Liver (tissue), 9 donors: Measurements from ENCODE around the gene STKLD1. TPM values are rescaled to one million over a fixed set of nuclear protein-coding genes. Genes with fewer than 3 reads are reported as not detected.

Experiments
- DNase-seq: peaks from one replicate; pipeline ENCODE4 v3.0.0-alpha.2; 2017; ENCODE audit warnings: low spot score
- H3K27ac ChIP-seq, 2 donors: one replicate each; pipeline ENCODE4 v1.7.0; 2013; ENCODE audit warnings: inconsistent platforms in 2 of 2, low read length in 2 of 2, control low read depth in 1 of 2, low read depth in 1 of 2, mild to moderate bottlenecking in 1 of 2
- H3K27me3 ChIP-seq, 4 donors: one replicate each; pipeline versions ENCODE4 v1.6.1 to v1.7.0; 2013; ENCODE audit warnings: low read length in 3 of 4, inconsistent platforms in 1 of 4, mild to moderate bottlenecking in 1 of 4, moderate library complexity in 1 of 4; ENCODE audit not compliant: control insufficient read depth in 4 of 4, insufficient read depth in 4 of 4
- H3K36me3 ChIP-seq, 4 donors: one replicate each; pipeline versions ENCODE4 v1.6.1 to v1.7.0; 2013; ENCODE audit warnings: low read length in 3 of 4, mild to moderate bottlenecking in 3 of 4, low read depth in 1 of 4, moderate library complexity in 1 of 4; ENCODE audit not compliant: control insufficient read depth in 4 of 4, insufficient read depth in 3 of 4
- H3K4me1 ChIP-seq, 4 donors: one replicate each; pipeline versions ENCODE4 v1.6.1 to v1.7.0; 2013; ENCODE audit warnings: low read length in 3 of 4, mild to moderate bottlenecking in 3 of 4, moderate library complexity in 1 of 4; ENCODE audit not compliant: control insufficient read depth in 4 of 4, insufficient read depth in 4 of 4
- H3K4me3 ChIP-seq, 3 donors: one replicate each; pipeline versions ENCODE4 v1.6.1 to v1.7.0; 2013; ENCODE audit warnings: low read length in 3 of 3, control low read depth in 1 of 3, low read depth in 1 of 3, mild to moderate bottlenecking in 1 of 3
- H3K9ac ChIP-seq, 2 donors: one replicate each; pipeline ENCODE4 v1.7.0; 2013; ENCODE audit warnings: low read length in 2 of 2, mild to moderate bottlenecking in 2 of 2, moderate library complexity in 2 of 2, control low read depth in 1 of 2, low read depth in 1 of 2
- H3K9me3 ChIP-seq, 4 donors: one replicate each; pipeline versions ENCODE4 v1.6.1 to v1.7.0; 2013; ENCODE audit warnings: low read length in 3 of 4; ENCODE audit not compliant: control insufficient read depth in 4 of 4
- ATF3 ChIP-seq: IDR thresholded peaks from 2 replicates; pipeline ENCODE4 v1.6.1; 2016; ENCODE audit warnings: antibody characterized with exemption
- EGR1 ChIP-seq, 2 donors: IDR thresholded peaks; 2 replicates each; pipeline ENCODE4 v1.6.1; 2016 to 2018; ENCODE audit warnings: antibody characterized with exemption in 2 of 2, low read depth in 2 of 2
- FOXA2 ChIP-seq: IDR thresholded peaks from 2 replicates; pipeline ENCODE4 v1.6.1; 2016; ENCODE audit warnings: antibody characterized with exemption
- GABPA ChIP-seq, 2 donors: IDR thresholded peaks in 1 of 2; conservative IDR thresholded peaks in 1 of 2; 2 replicates each; pipeline ENCODE4 v1.6.1; 2016; ENCODE audit warnings: antibody characterized with exemption in 2 of 2, mild to moderate bottlenecking in 1 of 2, moderate library complexity in 1 of 2
- HNF4G ChIP-seq: IDR thresholded peaks from 2 replicates; pipeline ENCODE4 v1.6.1; 2016; ENCODE audit warnings: antibody characterized with exemption
- MAX ChIP-seq: IDR thresholded peaks from 2 replicates; pipeline ENCODE4 v1.6.1; 2016; ENCODE audit warnings: antibody characterized with exemption
- RAD21 ChIP-seq, 2 donors: IDR thresholded peaks; 2 replicates each; pipeline ENCODE4 v1.6.1; 2016; ENCODE audit warnings: antibody characterized with exemption in 2 of 2, mild to moderate bottlenecking in 2 of 2
- REST ChIP-seq: IDR thresholded peaks from 2 replicates; pipeline ENCODE4 v1.6.1; 2016; ENCODE audit warnings: antibody characterized with exemption, mild to moderate bottlenecking
- TAF1 ChIP-seq: conservative IDR thresholded peaks from 2 replicates; pipeline ENCODE4 v1.6.1; 2016; ENCODE audit warnings: antibody characterized with exemption, mild to moderate bottlenecking
- YY1 ChIP-seq: IDR thresholded peaks from 2 replicates; pipeline ENCODE4 v1.6.1; 2016; ENCODE audit warnings: antibody characterized with exemption, mild to moderate bottlenecking
- WGBS: extraction: QIAGEN DNeasy Blood & Tissue Kit; methylation state at CpG from one replicate; pipeline ENCODE4 v1.1.7; 2013; 5-methylcytosine and 5-hydroxymethylcytosine counted together
- polyA plus RNA-seq, 2 donors: library from polyadenylated mRNA; stranded (reverse) in 1 of 2; unstranded in 1 of 2; fragments of 200-250 nt in 1 of 2; fragments of >200 nt in 1 of 2; fragmentation: Nextera tagmentation in 1 of 2; extraction: Ambion mirVana in 1 of 2; gene quantifications; one replicate each; pipeline versions ENCODE4 v1.2.1 to v1.2.3, GENCODE V29; 2013 to 2015
- total RNA-seq, 2 donors: library from RNA; depleted of rRNA; stranded (reverse); fragments of >200 nt; gene quantifications; one replicate each; pipeline ENCODE4 v1.2.3, GENCODE V29; 2014
- TF ChIP-seq, protein P1 (sequence below): IDR thresholded peaks from 2 replicates; pipeline ENCODE4 v1.6.1; 2016; ENCODE audit warnings: antibody characterized with exemption
- donor health status: healthy.
- donor health status: healthy.
- donor health status: healthy.
- donor health status: healthy.
- donor health status: healthy.

Gene STKLD1
- total and polyA plus RNA-seq, 4 donors: 0.25 to 0.85 (median 0.33) TPM

- 86% methylated on average over 16 of the region's 16 CpGs for WGBS
- H3K9ac ChIP-seq: no peak overlapping the region
- no peak for DNase-seq
Observed at GRCh38 chr9:133436681-133437080, 60.5 kb downstream of the STKLD1 start.

DNA sequence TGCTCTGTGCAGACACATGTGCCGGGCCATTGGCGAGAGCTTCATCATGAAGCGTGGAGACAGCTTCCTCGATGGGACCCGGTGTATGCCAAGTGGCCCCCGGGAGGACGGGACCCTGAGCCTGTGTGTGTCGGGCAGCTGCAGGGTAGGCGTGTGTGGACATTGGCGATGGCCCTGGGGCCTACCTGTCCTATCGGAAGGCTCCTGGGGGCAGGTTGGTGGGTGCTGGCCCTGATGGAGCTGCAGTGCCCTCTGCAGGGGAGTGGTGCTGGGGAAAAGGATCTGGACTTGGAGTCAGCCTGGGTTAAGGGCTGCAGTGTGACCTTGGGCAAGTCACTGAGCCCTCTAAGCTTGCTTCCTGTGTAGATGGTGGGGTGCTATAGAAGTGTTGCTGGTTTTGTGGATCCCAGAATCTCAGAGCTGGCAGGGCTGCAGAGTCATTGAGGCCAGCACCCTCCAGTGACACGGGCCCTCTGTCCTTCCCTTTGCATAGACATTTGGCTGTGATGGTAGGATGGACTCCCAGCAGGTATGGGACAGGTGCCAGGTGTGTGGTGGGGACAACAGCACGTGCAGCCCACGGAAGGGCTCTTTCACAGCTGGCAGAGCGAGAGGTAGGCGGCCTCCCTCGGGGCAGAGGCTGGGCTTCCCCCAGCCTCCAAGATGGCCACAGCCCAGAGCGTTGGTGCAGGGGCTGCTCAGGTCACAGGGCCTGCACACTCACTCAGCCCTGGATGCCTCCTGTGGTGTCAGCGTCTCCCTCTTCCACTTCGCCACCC, 61.8 kb downstream of the STKLD1 start:
- DNase-seq: no peak
- H3K36me3 ChIP-seq: no peaks in the 10 kb centered on the region
- 91% methylated on average over 20 of the region's 20 CpGs for WGBS
- no peak overlapping the region for H3K9ac ChIP-seq
- H3K27me3 ChIP-seq: no peaks in the 10 kb centered on the region
- H3K9me3 ChIP-seq: no peaks in the 10 kb centered on the region
- TF ChIP-seq HNF4G: no peak
- TF ChIP-seq MAX: no peak
- peak in 1 of 2 donors; percentile 19 for TF ChIP-seq RAD21 (IDR thresholded peaks at IDR 0.05)
- TF ChIP-seq GABPA (IDR thresholded peaks at IDR 0.05 in 1 of 2, conservative IDR thresholded peaks at IDR 0.05 in 1 of 2): no peak
- no peak for TF ChIP-seq YY1
- H3K4me1 ChIP-seq: no peaks in the 10 kb centered on the region
- H3K27ac ChIP-seq: no peak overlapping the region
- no peak overlapping the region for H3K4me3 ChIP-seq

More at GRCh38 chr9:133436681-133437080, 60.5 kb downstream of the STKLD1 start:
- no peak overlapping the region for H3K27ac ChIP-seq
- no peaks in the 10 kb centered on the region for H3K36me3 ChIP-seq
- no peaks in the 10 kb centered on the region for H3K4me1 ChIP-seq
- H3K27me3 ChIP-seq: no peaks in the 10 kb centered on the region
- TF ChIP-seq YY1 (no peak), GABPA (IDR thresholded peaks at IDR 0.05 in 1 of 2, conservative IDR thresholded peaks at IDR 0.05 in 1 of 2) (no peak)
- no peak overlapping the region for H3K4me3 ChIP-seq
- no peaks in the 10 kb centered on the region for H3K9me3 ChIP-seq

- Histone ChIP-seq H3K27me3 (no peaks in the 10 kb centered on the region), H3K27ac (no peak overlapping the region), H3K4me3 (no peak overlapping the region), H3K36me3 (no peaks in the 10 kb centered on the region), H3K9me3 (no peaks in the 10 kb centered on the region), H3K4me1 (no peaks in the 10 kb centered on the region), H3K9ac (no peak overlapping the region)
- TF ChIP-seq, protein P1, sequence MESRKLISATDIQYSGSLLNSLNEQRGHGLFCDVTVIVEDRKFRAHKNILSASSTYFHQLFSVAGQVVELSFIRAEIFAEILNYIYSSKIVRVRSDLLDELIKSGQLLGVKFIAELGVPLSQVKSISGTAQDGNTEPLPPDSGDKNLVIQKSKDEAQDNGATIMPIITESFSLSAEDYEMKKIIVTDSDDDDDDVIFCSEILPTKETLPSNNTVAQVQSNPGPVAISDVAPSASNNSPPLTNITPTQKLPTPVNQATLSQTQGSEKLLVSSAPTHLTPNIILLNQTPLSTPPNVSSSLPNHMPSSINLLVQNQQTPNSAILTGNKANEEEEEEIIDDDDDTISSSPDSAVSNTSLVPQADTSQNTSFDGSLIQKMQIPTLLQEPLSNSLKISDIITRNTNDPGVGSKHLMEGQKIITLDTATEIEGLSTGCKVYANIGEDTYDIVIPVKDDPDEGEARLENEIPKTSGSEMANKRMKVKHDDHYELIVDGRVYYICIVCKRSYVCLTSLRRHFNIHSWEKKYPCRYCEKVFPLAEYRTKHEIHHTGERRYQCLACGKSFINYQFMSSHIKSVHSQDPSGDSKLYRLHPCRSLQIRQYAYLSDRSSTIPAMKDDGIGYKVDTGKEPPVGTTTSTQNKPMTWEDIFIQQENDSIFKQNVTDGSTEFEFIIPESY: no peak
- WGBS: 86% methylated on average over 4 of the region's 4 CpGs
- DNase-seq: no peak
Observed at GRCh38 chr9:133439337-133439736, 63.2 kb downstream of the STKLD1 start.

DNA sequence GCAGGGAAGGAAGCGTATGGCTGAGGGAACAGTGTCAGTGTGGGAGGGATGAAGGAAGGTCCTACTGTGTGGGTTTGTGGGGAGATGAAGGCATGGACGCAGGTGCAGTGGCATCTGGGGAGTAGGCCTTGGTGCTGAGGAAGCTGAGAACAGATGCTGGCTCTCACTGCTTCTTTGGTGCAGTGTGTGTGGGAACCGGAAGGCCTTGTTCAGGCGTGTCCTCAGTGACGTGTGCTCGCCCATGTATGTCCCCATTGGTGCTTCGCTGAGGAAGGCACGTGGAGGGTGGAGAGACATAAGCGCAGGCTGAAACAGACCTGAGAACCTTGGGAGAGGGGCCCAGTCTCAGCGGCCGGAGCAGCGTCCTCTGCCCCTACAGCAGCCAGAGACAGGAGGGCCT, 64.7 kb downstream of the STKLD1 start:
- WGBS: 91% methylated on average over 12 of the region's 12 CpGs
- no peak for TF ChIP-seq GABPA (IDR thresholded peaks at IDR 0.05 in 1 of 2, conservative IDR thresholded peaks at IDR 0.05 in 1 of 2)
- TF ChIP-seq FOXA2: no peak
- no peak for TF ChIP-seq TAF1
- TF ChIP-seq EGR1 (IDR thresholded peaks at IDR 0.05; ENCODE audit: low read depth in 2 of 2): no peak
- TF ChIP-seq HNF4G: no peak
- TF ChIP-seq ATF3: no peak
- TF ChIP-seq YY1: no peak
- no peak for TF ChIP-seq RAD21 (IDR thresholded peaks at IDR 0.05)
- no peak for TF ChIP-seq REST
- no peak for TF ChIP-seq MAX
- Histone ChIP-seq H3K27me3 (no peaks in the 10 kb centered on the region), H3K9me3 (no peaks in the 10 kb centered on the region), H3K4me1 (no peaks in the 10 kb centered on the region), H3K36me3 (no peaks in the 10 kb centered on the region), H3K9ac (no peak overlapping the region), H3K4me3 (no peak overlapping the region), H3K27ac (no peak overlapping the region)
- DNase-seq: no peak
